Glutamatergic neuron (in vitro differentiated cells): ENCODE results near the gene PLEKHA6. TPM values are rescaled to one million over a fixed set of nuclear protein-coding genes. Genes with fewer than 3 reads are reported as not detected.
A peak's percentile ranks its signal among the peaks of the same experiment; 100 is the strongest.

Experiments used
- DNase-seq: peaks from one replicate; pipeline ENCODE4 v3.0.0; 2022
- H3K27ac Mint-ChIP-seq: one replicate; pipeline ENCODE4 v1.8.0; 2020; ENCODE audit warnings: mild to moderate bottlenecking, mixed read lengths, inconsistent platforms; ENCODE audit not compliant: unreplicated experiment
- H3K27me3 Mint-ChIP-seq: one replicate; pipeline ENCODE4 v1.8.0; 2020; ENCODE audit warnings: mild to moderate bottlenecking, moderate library complexity, mixed read lengths, inconsistent platforms; ENCODE audit not compliant: unreplicated experiment
- H3K36me3 Mint-ChIP-seq: one replicate; pipeline ENCODE4 v1.8.0; 2020; ENCODE audit warnings: mild to moderate bottlenecking, mixed read lengths, inconsistent platforms; ENCODE audit not compliant: unreplicated experiment
- H3K4me1 Mint-ChIP-seq: one replicate; pipeline ENCODE4 v1.8.0; 2020; ENCODE audit warnings: mild to moderate bottlenecking, low read depth, mixed read lengths, inconsistent platforms; ENCODE audit not compliant: unreplicated experiment
- H3K4me3 Mint-ChIP-seq: one replicate; pipeline ENCODE4 v1.8.0; 2020; ENCODE audit warnings: mild to moderate bottlenecking, mixed read lengths, inconsistent platforms; ENCODE audit not compliant: unreplicated experiment
- H3K9me3 Mint-ChIP-seq: one replicate; pipeline ENCODE4 v1.8.0; 2020; ENCODE audit warnings: mild to moderate bottlenecking, moderate library complexity, mixed read lengths, inconsistent platforms; ENCODE audit not compliant: unreplicated experiment
- total RNA-seq: library from RNA; stranded (reverse); fragmentation: NEBNext Ultra II Directional; extraction: Animal tissue kit (Norgen Biotek cat#: 25700); gene quantifications from one replicate; pipeline ENCODE4 v1.2.1, GENCODE V29; 2021; ENCODE audit not compliant: unreplicated experiment
- TF ChIP-seq, protein P1 (sequence below): fragments of 200-600 bp; sonication (generic); IDR thresholded peaks from one replicate; pipeline ENCODE4 v1.5.0; 2021; ENCODE audit not compliant: partially characterized antibody, unreplicated experiment

The PLEKHA6 gene
- total RNA-seq, 1 donor from 2014 or later = 72.7 TPM

GRCh38 chr1:204406621-204407020 lies 46.9 kb upstream of the PLEKHA6 start:
- H3K27me3 Mint-ChIP-seq = peaks cover 4% of the 10 kb centered on the region
- DNase-seq = no peak
- peaks cover 6% of the 10 kb centered on the region for H3K4me1 Mint-ChIP-seq
- H3K36me3 Mint-ChIP-seq = no peaks in the 10 kb centered on the region
- no peak overlapping the region for H3K27ac Mint-ChIP-seq
- TF ChIP-seq, protein P1, sequence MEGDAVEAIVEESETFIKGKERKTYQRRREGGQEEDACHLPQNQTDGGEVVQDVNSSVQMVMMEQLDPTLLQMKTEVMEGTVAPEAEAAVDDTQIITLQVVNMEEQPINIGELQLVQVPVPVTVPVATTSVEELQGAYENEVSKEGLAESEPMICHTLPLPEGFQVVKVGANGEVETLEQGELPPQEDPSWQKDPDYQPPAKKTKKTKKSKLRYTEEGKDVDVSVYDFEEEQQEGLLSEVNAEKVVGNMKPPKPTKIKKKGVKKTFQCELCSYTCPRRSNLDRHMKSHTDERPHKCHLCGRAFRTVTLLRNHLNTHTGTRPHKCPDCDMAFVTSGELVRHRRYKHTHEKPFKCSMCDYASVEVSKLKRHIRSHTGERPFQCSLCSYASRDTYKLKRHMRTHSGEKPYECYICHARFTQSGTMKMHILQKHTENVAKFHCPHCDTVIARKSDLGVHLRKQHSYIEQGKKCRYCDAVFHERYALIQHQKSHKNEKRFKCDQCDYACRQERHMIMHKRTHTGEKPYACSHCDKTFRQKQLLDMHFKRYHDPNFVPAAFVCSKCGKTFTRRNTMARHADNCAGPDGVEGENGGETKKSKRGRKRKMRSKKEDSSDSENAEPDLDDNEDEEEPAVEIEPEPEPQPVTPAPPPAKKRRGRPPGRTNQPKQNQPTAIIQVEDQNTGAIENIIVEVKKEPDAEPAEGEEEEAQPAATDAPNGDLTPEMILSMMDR = no peak
- H3K9me3 Mint-ChIP-seq = no peaks in the 10 kb centered on the region
- peak overlapping the region; percentile 97 for H3K4me3 Mint-ChIP-seq

- DNase-seq = no peak
- H3K9me3 Mint-ChIP-seq = no peaks in the 10 kb centered on the region
- no peak overlapping the region for H3K27ac Mint-ChIP-seq
- H3K4me1 Mint-ChIP-seq = peaks cover 7% of the 10 kb centered on the region
- peak overlapping the region; percentile 97 for H3K4me3 Mint-ChIP-seq
- TF ChIP-seq, protein P1 = no peak
- peaks cover 3% of the 10 kb centered on the region for H3K27me3 Mint-ChIP-seq
- no peaks in the 10 kb centered on the region for H3K36me3 Mint-ChIP-seq
Observed at GRCh38 chr1:204405988-204406387, 46.3 kb upstream of the PLEKHA6 start.

DNA sequence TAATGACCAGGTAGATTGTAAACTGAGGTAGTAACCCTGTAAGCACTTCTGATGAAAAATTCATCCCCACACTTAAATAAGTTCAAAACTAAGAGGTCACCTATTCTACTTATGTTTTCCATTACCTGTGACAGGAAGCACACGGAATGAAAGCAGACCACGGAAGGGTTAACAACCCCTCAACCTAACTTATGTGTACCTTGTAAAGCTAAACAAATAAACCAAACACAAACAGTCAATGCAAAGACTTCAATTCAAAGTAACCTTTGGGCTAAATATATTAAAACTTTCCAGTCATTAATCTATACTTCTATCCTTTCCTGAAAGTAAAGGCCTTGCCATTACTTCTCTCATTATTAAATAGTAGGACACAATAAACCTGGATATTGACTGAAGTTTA lies 44.9 kb upstream of the PLEKHA6 start:
- Mint-ChIP-seq H3K27ac (no peak overlapping the region), H3K27me3 (no peaks in the 10 kb centered on the region), H3K4me1 (peaks cover 11% of the 10 kb centered on the region), H3K36me3 (no peaks in the 10 kb centered on the region), H3K9me3 (no peaks in the 10 kb centered on the region), H3K4me3 (no peak overlapping the region)
- DNase-seq = no peak
- TF ChIP-seq, protein P1 = no peak

DNA sequence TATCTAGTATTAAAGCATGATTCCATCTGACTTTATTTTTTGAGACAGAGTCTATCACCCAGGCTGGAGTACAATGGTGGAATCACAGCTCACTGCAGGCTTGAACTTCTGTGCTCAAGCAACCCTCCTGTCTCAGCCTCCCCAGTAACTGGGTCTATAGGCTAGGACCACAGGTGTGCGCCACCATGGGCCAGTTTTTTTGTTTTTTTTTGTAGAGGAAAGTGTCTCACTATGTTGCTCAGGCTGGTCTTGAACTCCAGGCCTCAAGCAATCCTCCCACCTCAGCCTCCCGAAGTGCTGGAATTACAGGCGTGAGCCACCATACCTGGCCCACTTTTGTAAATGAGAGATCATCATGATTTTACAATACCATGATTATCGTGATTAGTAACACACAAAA lies 42.7 kb upstream of the PLEKHA6 start:
- Mint-ChIP-seq H3K27me3 (no peaks in the 10 kb centered on the region), H3K9me3 (peaks cover 3% of the 10 kb centered on the region)

DNA sequence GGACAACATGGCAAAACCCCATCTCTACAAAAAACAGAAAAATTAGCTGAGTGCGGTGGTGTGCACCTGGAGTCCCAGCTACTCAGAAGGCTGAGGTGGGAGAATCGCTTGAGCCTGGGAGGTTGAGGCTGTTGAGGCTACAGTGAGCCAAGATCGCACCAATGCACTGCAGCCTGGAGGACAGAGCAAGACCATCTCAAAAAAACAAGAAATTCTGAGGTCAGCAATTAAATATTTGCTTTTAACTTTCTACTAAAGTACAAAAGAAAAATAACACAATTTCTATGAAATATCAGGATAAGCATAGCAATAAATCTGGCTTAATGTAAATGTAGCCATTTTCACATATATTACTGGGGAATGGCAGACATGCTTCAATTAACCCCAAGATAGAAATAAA lies 42.0 kb upstream of the PLEKHA6 start:
- DNase-seq = no peak
- H3K4me3 Mint-ChIP-seq = no peak overlapping the region

More for the DNA sequence above, 42.7 kb upstream of the PLEKHA6 start:
- TF ChIP-seq, protein P1 = no peak
- no peaks in the 10 kb centered on the region for H3K36me3 Mint-ChIP-seq
- peaks cover 11% of the 10 kb centered on the region for H3K4me1 Mint-ChIP-seq
- no peak overlapping the region for H3K27ac Mint-ChIP-seq
- H3K4me3 Mint-ChIP-seq = no peak overlapping the region
- no peak for DNase-seq

More for the DNA sequence above, 42.0 kb upstream of the PLEKHA6 start:
- Mint-ChIP-seq H3K4me1 (peaks cover 9% of the 10 kb centered on the region), H3K27me3 (no peaks in the 10 kb centered on the region), H3K9me3 (peaks cover 3% of the 10 kb centered on the region), H3K27ac (no peak overlapping the region), H3K36me3 (no peaks in the 10 kb centered on the region)
- TF ChIP-seq, protein P1 = no peak
